Measurements from ENCODE around the gene NCF4.

The NCF4 gene

DNA sequence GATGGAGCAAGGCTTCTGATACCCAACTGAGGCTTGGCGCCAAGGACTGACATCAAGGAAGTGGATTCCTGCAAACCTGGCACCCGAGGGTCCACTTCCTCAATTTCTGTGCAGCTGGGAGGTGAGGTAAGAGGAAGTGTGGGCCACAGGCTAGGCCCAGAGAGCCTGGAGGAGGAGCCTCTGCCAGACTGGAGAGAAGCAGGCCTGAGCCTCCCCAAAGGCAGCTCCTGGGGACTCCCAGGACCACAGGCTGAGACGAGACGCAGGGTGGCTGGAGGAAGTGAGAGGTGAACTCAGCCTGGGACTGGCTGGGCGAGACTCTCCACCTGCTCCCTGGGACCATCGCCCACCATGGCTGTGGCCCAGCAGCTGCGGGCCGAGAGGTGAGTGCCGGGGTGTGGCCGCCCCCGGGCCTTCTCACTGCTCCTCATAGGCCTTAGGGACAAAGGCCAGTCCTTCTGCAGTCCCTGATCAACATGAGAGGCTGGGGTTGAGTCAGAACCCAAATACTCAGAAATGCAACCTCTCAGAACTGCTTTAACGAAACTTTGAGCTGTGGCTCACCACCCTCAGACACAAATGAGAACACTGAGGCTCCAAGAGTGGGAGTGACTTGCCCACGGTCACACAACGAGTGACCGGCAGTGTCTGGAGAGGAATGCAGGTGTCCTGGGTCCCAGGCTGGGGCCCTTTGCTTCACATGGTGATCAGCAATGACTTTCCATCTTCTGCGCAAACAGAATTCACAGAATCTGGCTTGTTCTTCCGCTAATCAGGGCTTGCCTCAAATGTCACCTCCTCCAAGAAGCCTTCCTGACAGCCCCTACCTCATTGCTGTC is at the start of gene NCF4:
Gene NCF4, plus strand, starts transcription at position 186 of the 839 bp plus-strand sequence. Its CDS starts 166 bp downstream, at position 352.
- Histone ChIP-seq H3K4me3 (peak within 1 kb of the TSS in 6 of 7 experiments; percentile 1 to 29 (median 20)), H3K27ac (peak within 1 kb of the TSS; percentile 28 to 89 (median 77))

GRCh38 chr22:36811094-36811800 is 49.6 kb upstream of the NCF4 start:
- Histone ChIP-seq H3K27ac (no peak overlapping the region), H3K4me3 (no peak overlapping the region)

DNA sequence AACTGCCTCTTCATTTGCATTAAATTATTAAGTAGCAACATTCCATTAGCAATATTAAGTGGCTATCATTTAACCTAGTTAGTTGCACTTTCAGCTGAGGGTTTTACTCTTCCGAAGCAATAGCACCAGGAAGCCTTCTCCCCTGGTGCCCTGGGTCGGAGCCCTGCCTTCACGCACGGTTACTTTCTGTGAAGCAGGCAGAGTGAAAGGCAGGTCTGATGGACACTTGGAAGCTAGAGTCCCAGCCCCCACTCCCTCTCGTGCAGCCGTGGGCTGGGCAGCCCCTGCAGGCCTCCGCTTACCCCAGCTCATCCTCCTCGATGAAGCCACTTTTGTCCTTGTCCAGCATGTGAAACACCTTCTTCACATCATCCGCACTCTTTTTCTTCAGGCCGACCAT is 46.0 kb upstream of the NCF4 start:
- Histone ChIP-seq H3K27ac (no peak overlapping the region), H3K4me3 (no peak overlapping the region)

DNA sequence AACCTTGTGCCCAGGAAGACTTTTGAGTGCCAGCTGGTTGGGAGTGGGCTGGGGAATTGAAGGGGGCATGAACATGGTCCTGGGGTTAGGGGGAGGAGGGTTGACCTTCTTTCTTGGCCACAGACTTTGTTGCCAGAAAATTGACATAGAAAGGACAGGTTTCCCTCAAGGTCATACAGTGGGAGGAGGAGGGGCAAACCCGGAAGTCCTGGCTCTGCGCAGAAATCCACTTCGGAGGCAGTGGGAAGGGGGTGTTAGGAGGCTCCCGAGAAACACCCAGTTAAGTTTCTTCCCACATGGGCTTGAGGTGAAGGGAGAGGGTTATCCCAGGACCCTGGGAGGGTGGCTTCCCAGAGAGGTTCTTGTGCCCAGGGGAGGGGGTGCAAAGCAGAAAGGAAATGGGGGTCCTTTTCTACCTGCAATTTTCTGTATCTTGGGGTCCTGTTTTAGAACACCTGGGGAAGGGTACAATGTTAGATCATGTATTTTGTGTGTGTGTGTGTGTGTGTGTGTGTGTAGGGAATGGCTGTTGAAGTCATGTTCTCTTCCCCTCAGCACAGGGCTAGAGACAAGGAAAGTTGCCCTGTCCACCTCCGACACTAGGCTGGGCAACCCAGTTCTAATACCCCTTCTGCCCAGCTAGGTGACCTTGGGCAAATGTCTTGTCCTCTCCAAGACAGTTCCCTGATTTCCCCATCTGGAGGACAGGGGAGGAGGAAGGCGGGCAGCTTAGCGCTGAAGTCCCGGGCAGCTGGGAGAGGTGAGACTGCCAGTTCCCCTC is 45.1 kb upstream of the NCF4 start:
- Histone ChIP-seq H3K4me3 (no peak overlapping the region), H3K27ac (no peak overlapping the region)

DNA sequence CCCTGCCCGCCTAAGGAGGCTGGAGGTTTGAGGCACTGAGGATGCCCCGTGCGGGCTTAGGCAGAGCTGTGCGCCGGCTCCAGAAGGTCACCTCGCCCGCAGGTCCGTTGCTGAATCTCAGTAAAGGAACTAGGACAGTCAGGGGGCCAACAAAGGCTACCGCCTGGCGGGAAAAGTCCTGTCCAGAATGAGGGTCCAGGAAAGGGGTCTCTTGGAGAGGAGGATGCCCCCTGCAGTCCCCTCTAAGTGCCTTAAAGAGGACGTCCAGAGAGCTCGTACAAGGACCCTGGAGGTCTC is 44.5 kb upstream of the NCF4 start:
- H3K4me3 ChIP-seq: no peak overlapping the region
- no peak overlapping the region for H3K27ac ChIP-seq

DNA sequence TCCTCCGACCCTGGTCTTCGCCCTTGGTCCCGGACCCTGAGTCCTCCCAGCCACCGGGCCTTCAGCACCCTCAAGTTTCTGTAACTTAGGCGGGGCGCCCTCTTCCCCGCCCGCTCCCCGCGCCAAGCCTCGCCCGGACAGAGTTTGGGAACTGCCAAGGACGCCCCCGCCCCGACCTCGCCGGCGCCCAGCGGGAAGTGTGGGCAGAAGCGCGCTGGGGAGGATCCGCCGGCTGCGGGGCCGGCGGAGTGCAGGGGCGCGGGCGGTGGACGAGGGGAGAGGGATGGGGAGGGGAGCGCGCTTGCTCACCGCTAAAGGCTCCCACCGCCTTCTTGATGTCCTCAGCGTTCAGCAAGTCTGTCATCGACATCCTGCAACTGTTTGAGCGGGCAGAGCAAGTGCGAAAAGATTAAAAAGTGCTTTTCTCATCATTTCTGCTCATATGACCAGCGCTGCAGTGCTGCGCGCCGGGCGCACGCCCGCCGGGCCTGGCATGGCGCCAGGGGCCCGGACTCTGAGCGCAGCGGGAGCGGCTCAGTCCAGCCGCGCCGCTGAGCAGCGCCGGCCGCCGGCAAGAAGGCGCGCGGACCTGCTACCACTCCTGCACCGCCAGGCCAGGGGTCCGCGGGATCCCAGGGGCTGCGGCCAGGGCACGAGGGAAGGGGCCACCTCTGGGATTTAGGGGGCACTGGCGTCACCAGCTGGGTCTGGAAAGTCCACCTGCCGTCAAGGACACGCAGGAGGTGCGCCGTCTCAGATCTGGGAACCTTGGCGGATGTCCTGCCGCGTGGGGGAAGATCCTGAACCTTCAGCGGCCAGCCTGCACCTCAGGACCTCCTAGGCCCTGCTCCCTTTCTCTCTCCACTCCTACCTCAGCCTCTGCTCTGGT is 43.9 kb upstream of the NCF4 start, which contains the start of gene PVALB:
Gene PVALB, minus strand, starts transcription at position 400 of the 889 bp plus-strand sequence. Its CDS starts 30 bp downstream, at position 370.
- H3K27ac ChIP-seq: no peak within 1 kb of the TSS
- H3K4me3 ChIP-seq: peak within 1 kb of the TSS in 2 of 7 experiments; percentile 2 to 30

DNA sequence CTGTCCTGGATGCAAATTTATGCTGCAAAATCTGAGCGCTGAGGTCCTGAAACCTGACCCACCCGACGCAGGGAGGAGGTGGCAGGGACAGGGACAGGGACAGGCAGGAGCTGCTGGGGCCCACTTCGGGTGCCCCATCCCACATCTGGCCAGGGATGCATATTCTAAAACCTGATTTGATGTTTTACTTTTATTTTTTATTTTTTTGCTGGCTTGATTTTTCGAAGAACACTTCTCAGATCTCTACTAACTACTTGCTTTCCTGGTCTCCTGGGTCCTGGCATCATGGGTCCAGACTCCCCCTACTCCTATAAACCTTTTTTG is 43.3 kb upstream of the NCF4 start:
- no peak overlapping the region for H3K4me3 ChIP-seq
- no peak overlapping the region for H3K27ac ChIP-seq

- Histone ChIP-seq H3K4me3 (no peak overlapping the region), H3K27ac (no peak overlapping the region)
Measured at GRCh38 chr22:36818010-36818642, 42.7 kb upstream of the NCF4 start.

- H3K27ac ChIP-seq: no peak overlapping the region
Measured at GRCh38 chr22:36819112-36819511, 41.7 kb upstream of the NCF4 start.

DNA sequence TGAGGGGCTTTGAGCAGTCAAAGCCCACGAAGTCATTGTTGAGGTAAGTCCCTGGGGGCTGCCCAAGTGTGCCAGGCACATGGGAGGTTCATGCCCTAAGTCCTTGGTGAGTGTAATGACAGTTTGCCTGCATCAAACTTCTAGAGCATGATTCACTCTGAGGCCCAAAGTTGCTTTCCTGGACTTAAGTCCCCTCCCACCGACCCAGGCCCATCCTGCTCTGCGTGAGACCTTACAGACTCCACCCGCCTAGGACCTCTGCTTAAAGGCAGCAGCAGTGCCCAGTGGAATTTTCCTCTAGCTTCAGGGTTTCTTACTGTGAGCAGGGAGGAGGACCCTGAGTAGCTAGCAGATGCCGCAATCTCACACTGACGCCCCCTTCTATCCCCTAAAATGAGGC is 38.2 kb upstream of the NCF4 start:
- H3K4me3 ChIP-seq: no peak overlapping the region
- H3K27ac ChIP-seq: no peak overlapping the region

More at GRCh38 chr22:36819112-36819511, 41.7 kb upstream of the NCF4 start:
- no peak overlapping the region for H3K4me3 ChIP-seq

- H3K27ac ChIP-seq: no peak overlapping the region
- no peak overlapping the region for H3K4me3 ChIP-seq
Measured at GRCh38 chr22:36823186-36823839, 37.5 kb upstream of the NCF4 start.

DNA sequence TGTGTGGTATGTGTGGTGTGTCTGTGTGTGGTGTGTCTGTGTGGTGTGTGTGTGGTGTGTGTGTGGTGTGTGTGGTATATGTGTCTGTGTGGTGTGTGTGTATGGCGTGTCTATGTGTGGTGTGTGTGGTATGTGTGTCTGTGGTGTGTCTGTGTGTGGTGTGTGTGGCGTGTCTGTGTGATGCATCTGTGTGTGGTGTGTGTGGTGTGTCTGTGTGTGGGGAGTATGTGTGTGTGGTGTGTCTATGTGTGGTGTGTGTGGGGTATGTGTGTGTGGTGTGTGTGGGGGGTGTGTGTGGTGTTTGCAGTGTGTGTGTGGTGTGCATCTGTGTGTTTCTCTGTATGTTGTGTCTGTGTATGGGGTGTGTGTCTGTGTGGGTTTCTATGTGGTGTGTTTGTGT is 36.2 kb upstream of the NCF4 start:
- H3K4me3 ChIP-seq: no peak overlapping the region
- H3K27ac ChIP-seq: no peak overlapping the region

GRCh38 chr22:36826262-36826661 is 34.5 kb upstream of the NCF4 start:
- no peak overlapping the region for H3K27ac ChIP-seq
- no peak overlapping the region for H3K4me3 ChIP-seq

- H3K4me3 ChIP-seq: no peak overlapping the region
- H3K27ac ChIP-seq: no peak overlapping the region
Measured at GRCh38 chr22:36828815-36829214, 32.0 kb upstream of the NCF4 start.

GRCh38 chr22:36829370-36830002 is 31.3 kb upstream of the NCF4 start:
- Histone ChIP-seq H3K4me3 (no peak overlapping the region), H3K27ac (no peak overlapping the region)

DNA sequence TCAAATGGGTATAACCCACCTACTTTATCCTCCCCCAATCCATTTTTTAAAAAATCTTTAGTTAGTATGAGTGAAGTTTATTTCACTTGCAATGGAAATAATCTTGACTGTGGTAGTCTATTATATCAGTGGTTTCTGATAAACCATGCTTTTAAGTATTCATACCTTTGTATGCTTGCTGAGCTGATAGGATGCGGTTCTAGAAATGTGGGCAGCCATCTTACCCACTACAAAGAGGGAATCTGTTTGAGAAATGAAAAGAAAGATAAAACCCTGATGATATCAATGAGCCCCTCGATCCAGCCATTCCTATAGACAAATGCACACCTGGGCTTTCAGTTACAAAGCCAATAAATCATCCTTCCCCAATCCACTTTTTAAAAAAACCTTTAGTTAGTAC is 30.2 kb upstream of the NCF4 start:
- no peak overlapping the region for H3K27ac ChIP-seq
- H3K4me3 ChIP-seq: no peak overlapping the region

DNA sequence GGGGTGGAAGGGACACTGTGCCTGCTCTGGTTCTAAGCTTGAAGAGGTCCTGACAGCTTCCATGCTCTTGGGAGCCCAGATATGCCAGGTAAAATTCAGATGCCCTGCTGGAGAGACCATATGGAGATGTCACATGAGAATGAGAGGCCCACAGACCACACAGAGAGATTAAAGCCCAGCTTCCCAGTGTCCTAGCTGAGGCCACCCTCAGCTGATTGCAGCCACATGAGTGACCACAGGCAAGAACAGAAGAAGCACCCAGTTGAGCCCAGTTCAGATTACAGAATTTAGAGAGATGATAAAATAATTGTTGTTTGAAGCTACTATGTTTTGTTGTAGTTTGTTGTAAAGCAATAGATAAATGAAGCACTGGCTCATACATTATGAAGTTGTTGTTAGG is 29.6 kb upstream of the NCF4 start:
- no peak overlapping the region for H3K4me3 ChIP-seq
- no peak overlapping the region for H3K27ac ChIP-seq

DNA sequence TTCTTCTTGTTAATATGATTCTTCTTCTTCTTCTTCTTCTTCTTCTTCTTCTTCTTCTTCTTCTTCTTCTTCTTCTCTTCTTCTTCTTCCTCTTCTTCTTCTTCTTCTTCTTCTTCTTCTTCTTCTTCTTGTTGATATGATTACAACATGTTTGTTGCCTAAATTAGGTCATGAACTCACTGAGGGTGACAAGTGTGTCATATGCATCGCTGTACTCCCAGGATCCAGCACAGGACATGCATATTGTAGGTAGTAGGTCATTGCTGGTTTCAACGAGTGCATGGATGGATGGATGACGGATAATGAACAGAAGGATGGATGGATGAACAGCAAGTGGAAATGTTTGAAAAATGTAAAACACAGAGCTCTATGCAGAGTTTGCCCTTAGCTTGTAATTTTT is 29.1 kb upstream of the NCF4 start:
- no peak overlapping the region for H3K4me3 ChIP-seq
- no peak overlapping the region for H3K27ac ChIP-seq

Data from skin epidermis (tissue), 12 donors.